Measurements from ENCODE around the gene CD200R1.

The CD200R1 gene

DNA sequence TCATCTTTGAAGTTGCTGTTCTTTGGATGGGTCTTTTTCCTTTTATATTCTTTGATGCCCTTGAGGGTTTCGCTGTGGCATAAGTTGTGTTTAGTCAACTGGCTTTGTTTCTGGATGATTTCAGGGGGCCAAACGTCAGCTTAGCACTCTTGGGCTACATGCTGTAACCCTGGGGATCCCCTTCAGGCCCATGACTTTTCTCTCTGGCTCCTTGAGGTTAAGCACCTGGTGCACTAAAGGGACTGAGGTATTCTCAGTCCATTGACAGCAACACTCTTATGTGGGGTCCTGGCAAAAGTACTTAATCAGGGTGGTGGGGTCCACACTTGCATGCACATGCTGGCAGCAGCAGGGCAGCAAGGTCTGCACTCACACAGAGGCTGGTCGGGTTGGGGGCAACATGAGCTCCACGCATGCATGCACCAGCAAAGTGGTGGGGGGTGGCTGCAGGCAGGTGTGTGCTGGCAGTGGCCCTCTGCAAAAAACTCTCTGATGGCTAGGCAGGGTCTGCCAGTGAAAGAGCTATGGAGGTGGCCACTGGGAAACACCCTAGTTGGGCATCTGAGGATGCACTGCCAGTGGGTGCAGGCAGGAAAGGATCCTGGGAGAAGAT, 90.1 kb downstream of the CD200R1 start:
- FAIRE-seq, result no peak

DNA sequence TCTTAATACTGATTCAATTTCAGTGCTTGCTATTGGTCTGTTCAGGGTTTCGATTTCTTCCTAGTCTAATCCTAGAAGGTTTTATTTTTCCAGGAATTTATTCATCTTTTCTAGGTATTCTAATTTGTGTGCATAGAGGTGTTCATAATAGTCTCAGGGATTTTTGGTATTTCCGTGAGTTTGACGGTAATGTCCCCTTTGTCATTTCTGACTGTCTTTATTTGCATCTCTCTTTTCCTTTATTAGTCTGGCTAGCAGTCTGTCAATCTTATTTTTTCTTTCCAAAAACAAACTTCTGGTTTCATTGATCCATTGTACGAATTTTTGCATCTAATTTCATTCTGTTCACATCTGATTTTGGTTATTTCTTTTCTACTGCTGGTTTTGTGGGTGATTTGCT, 93.0 kb downstream of the CD200R1 start:
- FAIRE-seq, result no peak

DNA sequence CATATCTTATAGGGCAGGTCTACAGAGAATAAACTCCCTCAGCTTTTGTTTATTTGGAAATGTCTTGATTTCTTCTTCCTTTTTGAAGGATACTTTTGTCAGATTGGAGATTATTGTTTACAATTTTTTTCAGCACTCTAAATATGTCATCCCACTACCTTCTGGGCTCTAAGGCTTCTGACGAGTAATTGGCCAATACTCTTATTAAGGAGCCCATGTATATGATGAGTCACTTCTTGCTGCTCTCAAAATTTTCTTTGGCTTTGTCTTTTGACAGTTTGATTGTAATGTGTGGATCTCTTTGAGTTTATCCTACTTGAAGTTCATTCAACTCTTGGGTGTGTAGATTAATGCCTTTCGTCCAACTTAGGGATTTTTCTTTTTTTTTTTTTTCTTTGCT, 99.3 kb downstream of the CD200R1 start:
- FAIRE-seq, result no peak

DNA sequence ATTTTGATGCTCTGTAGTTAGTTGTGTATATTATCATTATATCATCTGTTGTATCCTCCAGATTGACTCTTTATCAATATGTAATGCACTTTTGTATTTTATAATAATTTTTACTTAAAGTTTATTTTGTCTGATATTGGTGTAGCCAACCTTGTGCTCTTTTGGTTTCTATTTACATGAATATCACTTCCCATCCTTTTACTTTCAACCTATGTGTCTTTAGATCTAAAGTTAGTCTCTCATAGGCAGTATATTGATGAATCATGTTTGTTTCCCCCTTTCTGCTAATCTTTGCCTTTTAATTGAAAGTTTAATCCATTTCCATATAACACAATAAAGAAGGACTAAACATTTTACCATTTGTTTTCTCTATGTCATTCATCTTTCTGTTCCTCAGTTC, 100.2 kb downstream of the CD200R1 start:
- FAIRE-seq, result no peak

DNA sequence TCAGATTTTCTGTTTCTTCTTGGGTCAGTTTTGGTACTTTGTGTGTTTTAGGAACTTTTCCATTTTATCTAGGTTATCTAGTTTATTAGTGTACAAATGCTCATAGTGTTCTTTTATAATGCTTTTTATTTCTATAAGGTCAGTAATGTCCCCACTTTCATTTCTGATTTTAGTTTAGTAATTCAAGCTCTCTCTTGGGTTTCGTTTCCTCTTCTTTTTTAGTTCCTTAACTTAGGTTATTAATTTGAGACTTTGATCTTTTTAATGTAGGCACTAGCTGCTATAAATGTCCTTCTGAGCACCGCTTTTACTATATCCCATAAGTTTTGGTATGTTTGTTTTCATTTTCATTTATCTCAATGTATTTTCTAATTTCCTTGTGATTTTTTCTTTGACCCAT, 101.3 kb downstream of the CD200R1 start:
- FAIRE-seq, result no peak

DNA sequence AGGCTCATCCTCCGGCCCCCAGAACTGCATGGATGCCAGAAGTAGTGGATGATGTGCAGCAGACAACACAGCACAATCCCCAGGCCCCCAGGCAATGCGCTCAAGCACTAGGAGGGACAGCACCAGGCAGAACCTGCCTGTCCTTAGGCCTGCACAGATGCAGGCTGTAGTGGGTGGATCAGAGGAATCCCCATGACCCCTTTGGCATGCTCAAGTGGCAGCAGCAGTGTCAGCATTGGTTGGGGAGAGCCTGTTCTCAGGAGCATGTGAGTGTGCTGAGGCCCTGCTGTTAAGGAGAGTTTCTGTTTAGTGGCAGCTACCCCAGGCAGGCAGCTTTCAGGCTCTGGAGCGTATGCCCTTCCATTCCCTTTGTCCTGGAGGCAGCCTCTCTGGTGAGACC, 103.2 kb downstream of the CD200R1 start:
- FAIRE-seq, result no peak
